Erythroblast (primary cell): Measurements from ENCODE around the gene SELENOT.

ENCODE experiments used
- GATA1 ChIP-seq: IDR thresholded peaks from 2 replicates; pipeline ENCODE4 v1.6.1; 2011; ENCODE audit warnings: low read depth, mild to moderate bottlenecking, control low read depth, low read length, moderate library complexity
- POLR2A ChIP-seq: IDR thresholded peaks from 2 replicates; pipeline ENCODE4 v1.6.1; 2011; ENCODE audit warnings: mild to moderate bottlenecking, low read length

DNA sequence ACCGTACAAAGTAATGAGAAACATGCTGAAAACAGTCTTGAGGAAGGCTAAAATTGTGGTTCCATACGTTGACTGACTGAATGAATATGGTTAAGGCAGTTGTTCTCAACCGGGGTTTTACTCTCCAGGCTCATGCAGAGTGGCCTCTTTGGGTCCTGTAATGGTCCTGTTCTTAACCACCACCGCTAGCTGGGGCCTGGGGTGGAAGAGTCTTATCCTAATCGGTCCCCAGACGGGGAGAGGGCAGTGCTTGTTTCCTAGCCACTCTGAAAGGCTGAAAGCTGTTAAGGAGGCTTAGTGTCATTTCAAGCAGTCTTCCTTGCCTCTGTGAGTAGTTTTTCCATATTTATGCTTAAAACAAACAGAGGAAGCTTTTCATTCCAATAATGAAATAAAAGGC is 32.0 kb downstream of the SELENOT start:
- TF ChIP-seq POLR2A: no peak
- TF ChIP-seq GATA1: no peak
